ENCODE results near the gene ROPN1L.

DNA sequence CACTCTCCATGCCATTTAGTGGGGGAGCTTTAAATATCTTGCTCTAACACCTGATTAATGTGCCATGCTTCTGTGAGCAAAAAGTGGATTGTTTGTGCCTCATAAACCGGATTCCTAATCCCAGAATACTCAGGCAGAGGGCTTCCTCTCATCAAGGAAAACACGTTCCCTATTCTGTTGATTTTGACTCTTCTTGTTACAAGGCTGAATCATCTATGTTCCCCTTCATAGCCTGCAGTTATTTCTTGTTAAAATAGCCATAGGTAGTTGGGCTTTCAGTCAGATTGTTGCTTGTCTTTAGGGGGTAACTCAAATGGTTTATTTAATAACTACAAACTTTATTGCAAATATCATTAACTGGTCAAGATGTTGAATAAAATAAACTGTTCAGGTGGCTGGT lies 26.6 kb downstream of the ROPN1L start:
- TF ChIP-seq, protein P1, sequence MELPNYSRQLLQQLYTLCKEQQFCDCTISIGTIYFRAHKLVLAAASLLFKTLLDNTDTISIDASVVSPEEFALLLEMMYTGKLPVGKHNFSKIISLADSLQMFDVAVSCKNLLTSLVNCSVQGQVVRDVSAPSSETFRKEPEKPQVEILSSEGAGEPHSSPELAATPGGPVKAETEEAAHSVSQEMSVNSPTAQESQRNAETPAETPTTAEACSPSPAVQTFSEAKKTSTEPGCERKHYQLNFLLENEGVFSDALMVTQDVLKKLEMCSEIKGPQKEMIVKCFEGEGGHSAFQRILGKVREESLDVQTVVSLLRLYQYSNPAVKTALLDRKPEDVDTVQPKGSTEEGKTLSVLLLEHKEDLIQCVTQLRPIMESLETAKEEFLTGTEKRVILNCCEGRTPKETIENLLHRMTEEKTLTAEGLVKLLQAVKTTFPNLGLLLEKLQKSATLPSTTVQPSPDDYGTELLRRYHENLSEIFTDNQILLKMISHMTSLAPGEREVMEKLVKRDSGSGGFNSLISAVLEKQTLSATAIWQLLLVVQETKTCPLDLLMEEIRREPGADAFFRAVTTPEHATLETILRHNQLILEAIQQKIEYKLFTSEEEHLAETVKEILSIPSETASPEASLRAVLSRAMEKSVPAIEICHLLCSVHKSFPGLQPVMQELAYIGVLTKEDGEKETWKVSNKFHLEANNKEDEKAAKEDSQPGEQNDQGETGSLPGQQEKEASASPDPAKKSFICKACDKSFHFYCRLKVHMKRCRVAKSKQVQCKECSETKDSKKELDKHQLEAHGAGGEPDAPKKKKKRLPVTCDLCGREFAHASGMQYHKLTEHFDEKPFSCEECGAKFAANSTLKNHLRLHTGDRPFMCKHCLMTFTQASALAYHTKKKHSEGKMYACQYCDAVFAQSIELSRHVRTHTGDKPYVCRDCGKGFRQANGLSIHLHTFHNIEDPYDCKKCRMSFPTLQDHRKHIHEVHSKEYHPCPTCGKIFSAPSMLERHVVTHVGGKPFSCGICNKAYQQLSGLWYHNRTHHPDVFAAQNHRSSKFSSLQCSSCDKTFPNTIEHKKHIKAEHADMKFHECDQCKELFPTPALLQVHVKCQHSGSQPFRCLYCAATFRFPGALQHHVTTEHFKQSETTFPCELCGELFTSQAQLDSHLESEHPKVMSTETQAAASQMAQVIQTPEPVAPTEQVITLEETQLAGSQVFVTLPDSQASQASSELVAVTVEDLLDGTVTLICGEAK (IDR thresholded peaks at IDR 0.05): no peak
- TF ChIP-seq, protein P1 (CRISPR knock-in tag; IDR thresholded peaks at IDR 0.05): no peak
- no peak for TF ChIP-seq PCBP1 (IDR thresholded peaks at IDR 0.05; ENCODE audit: borderline replicate concordance, low read depth, low read length)
- TF ChIP-seq SMAD3 (CRISPR knock-in tag; IDR thresholded peaks at IDR 0.05): no peak
- no peak for TF ChIP-seq KLF16 (CRISPR knock-in tag; IDR thresholded peaks at IDR 0.05)
- TF ChIP-seq ZFP36 (IDR thresholded peaks at IDR 0.05; ENCODE audit: borderline replicate concordance, low read depth, low read length, partially characterized antibody): no peak
- TF ChIP-seq, protein P2, sequence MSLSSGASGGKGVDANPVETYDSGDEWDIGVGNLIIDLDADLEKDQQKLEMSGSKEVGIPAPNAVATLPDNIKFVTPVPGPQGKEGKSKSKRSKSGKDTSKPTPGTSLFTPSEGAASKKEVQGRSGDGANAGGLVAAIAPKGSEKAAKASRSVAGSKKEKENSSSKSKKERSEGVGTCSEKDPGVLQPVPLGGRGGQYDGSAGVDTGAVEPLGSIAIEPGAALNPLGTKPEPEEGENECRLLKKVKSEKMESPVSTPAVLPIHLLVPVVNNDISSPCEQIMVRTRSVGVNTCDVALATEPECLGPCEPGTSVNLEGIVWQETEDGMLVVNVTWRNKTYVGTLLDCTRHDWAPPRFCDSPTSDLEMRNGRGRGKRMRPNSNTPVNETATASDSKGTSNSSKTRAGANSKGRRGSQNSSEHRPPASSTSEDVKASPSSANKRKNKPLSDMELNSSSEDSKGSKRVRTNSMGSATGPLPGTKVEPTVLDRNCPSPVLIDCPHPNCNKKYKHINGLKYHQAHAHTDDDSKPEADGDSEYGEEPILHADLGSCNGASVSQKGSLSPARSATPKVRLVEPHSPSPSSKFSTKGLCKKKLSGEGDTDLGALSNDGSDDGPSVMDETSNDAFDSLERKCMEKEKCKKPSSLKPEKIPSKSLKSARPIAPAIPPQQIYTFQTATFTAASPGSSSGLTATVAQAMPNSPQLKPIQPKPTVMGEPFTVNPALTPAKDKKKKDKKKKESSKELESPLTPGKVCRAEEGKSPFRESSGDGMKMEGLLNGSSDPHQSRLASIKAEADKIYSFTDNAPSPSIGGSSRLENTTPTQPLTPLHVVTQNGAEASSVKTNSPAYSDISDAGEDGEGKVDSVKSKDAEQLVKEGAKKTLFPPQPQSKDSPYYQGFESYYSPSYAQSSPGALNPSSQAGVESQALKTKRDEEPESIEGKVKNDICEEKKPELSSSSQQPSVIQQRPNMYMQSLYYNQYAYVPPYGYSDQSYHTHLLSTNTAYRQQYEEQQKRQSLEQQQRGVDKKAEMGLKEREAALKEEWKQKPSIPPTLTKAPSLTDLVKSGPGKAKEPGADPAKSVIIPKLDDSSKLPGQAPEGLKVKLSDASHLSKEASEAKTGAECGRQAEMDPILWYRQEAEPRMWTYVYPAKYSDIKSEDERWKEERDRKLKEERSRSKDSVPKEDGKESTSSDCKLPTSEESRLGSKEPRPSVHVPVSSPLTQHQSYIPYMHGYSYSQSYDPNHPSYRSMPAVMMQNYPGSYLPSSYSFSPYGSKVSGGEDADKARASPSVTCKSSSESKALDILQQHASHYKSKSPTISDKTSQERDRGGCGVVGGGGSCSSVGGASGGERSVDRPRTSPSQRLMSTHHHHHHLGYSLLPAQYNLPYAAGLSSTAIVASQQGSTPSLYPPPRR (CRISPR knock-in tag; IDR thresholded peaks at IDR 0.05; ENCODE audit: borderline replicate concordance): no peak
- TF ChIP-seq, protein P3, sequence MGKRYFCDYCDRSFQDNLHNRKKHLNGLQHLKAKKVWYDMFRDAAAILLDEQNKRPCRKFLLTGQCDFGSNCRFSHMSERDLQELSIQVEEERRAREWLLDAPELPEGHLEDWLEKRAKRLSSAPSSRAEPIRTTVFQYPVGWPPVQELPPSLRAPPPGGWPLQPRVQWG (CRISPR knock-in tag; IDR thresholded peaks at IDR 0.05; ENCODE audit: borderline replicate concordance, low read depth): no peak
- TF ChIP-seq POLR2A (IDR thresholded peaks at IDR 0.05; ENCODE audit: insufficient read depth in 1 of 2, low read depth in 2 of 2, low read length in 2 of 2): no peak
- no peak for TF ChIP-seq TP53 (CRISPR knock-in tag; conservative IDR thresholded peaks at IDR 0.05)
